ENCODE results near the gene TMC1.
A peak's percentile ranks its signal among the peaks of the same experiment; 100 is the strongest.
"Not testable (repeated sequence)": the region's sequence is repeated elsewhere in the genome, so short reads cannot be mapped to it uniquely, and the experiment has no call there.

TMC1 gene

DNA sequence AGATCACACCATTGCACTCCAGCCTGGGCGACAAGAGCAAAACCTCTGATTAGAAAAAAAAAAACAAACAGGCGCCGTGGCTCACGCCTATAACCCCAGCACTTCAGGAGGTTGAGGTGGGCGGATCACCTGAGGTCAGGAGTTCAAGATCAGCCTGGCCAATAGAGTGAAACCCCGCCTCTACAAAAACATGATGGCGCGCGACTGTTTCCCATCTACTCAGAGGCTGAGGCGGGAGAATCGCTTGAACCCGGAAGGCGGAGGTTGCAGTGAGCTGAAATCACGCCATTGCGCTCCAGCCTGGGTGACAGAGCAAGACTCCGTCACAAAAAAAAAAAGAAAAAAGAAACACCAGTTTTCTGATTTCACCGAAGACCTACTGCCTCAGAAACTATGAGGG is at the start of gene TMC1:
TSS of gene TMC1 (plus strand) at position 193 of the 400 bp plus-strand sequence. CDS start 127,041 bp downstream, outside the sequence.
- not testable (repeated sequence) for DNase-seq (ENCODE audit: low read depth)

DNA sequence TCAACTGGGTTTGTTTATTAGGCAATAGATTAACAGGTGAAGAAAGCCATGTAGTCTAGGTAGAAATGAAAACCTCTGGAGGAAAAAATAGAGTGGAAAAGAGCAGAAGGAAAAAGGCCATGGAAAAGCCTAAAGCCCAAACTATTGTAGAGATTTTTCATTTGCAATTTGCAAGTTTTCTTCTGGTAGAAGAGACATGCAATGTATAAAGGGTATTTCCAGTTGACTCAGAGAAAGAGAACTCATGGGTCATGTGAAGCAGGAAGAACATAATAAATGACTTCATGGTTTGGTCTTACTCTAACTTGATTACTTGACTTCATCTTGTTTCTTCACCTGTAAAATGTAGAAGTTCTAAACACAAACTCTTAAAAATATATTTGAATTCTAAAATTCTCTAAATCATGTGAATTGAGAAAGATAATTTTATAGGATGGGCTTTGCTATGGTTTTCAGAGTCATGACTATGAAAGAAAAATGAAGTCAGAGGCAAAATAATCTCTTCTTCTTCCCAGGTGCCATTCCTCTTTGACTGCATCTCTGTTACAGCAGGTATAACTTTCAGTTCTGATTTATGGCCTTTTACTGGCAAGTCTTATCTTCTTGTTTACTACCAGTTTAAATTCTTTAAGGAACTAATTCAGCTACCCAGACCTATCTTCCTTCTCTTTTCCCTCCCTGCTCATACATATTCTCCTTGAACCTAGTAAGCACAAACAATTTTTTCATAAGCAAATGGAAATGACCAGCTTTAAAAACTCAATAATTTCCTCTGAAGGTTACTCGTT is 47.7 kb upstream of the TMC1 start:
- DNase-seq (ENCODE audit: low read depth), result peak; percentile 90

DNA sequence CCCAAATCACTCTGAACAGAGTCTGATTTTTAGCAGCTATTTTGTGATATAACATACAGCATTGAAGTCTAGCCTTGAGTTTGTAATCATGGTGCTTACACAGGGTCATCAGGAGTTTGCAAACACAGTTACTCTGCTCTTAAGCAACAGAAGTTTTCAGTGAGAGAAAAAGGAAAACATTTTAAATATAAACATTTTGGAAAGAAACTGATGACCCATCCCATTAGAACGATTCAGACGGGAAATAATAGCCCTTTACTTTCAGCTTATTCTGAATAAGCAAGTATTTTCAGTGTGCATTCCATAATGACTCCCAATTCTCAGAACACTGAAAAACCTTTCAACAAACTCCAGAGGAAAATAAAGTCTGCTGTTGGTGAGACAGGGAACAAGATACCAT is 46.7 kb upstream of the TMC1 start:
- DNase-seq (ENCODE audit: low read depth), result peak; percentile 82

DNA sequence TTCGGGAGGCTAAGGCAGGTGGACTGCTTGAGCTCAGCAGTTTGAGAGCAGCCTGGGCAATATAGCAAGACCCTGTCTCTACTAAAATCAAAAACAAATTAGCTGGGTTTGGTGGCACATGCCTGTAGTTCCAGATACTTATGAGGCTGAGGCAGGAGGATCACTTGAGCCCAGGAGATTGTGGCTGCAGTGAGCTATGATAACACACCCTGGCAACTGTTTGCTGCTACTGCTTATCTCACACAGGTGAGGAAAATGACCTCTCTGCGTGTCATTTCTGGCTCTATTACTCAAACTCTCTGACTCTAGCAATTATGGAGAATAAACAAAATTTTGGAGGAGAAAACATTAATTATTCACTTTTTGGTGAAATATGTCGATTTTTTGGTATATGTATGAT is 45.3 kb upstream of the TMC1 start:
- DNase-seq (ENCODE audit: low read depth), result no peak

DNA sequence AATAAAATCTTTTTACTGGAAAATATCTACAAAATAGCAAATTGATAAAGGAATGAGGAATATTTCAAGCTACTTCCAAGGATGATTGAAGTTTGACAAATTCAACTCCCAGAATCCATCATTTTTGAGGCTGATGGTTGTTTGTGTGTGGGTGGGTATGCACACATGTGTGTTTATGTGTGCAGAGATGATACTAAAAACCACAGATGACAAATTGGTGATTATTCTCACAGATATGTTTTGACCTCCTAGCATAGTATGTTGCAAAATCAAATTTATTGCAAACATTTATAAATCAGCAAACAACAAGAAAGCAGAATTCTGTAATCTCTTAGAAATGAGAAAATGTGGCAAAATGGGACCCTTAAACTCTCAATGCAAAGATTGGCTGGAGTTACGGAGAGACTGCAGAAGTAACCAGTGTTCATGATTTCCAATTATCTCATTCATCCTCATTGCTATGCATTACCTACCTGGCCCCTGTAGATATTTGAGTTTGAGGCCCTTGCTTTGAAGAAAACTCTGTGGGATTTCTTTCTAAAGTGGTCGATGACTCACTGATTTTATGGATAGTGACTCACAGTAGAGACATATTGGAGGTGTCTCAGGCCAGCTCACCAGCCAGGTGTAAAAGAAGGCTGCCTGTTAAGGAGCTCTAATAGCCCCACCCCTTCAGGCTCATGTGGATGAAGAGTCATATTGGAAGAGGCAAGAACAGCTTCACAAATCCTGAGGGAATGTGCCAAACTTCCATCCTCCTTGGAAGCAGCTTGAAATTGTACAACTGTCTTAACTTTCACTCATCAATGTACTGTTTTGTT is 44.6 kb upstream of the TMC1 start:
- peak; percentile 80 for DNase-seq (ENCODE audit: low read depth)

DNA sequence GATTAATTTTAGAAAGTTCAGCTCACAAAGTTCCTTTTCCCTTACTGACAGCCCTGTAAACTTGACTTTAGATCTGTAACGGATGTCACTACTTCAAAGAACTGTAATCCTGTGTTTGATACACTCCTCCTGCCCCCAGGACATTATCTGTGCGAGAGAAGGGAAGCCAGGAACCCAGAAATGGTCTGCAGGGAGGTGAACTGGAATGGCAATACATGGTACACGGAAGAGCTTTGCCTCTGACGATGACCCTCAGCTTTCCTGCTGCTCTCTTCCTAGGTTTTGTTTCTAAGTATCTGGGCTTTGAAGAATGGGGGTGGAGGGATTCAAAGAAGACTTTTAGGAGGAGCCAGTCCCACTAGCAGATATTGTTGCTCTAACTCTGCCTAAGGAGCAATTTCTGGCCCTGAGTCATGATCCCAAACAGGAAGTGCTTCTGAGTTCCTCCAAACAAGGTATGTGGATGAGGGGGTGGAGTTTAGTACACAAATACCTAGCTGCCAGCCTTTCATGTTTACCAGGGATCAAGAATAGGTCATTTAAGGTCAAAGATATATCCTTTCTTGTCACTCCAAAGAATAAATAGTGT is 43.4 kb upstream of the TMC1 start:
- DNase-seq (ENCODE audit: low read depth), result peak; percentile 86

DNA sequence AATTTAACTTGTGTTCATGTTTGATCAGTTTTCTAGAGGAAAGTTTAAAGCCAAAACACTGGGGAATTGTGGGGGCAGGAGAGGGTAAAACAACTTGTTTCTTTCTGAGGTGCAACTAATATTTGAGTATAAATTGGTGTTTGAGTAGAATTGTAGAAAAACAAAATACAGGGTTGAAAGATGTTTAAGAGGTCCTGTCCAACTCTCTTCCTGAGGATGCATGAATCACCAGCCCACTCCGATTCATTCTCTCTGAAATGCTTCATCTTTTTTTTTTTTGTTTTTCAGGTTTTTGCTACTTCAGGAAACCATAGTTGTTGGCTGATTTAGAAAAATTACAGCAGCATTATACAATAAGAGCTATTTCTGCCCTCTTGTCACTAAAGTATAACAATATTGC is 42.4 kb upstream of the TMC1 start:
- DNase-seq (ENCODE audit: low read depth), result peak; percentile 69

DNA sequence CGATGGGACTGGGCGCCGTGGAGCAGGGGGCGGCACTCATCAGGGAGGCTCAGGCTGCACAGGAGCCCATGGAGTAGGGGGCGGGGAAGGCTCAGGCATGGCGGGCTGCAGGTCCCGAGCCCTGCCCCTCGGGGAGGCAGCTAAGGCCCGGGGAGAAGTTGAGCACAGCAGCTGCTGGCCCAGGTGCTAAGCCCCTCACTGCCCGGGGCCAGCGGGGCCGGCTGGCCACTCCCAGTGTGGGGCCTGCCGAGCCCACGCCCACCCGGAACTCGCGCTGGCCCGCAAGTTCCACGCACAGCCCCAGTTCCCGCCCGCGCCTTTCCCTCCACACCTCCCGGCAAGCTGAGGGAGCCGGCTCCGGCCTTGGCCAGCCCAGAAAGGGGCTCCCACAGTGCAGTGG is 41.1 kb upstream of the TMC1 start:
- not testable (repeated sequence) for DNase-seq (ENCODE audit: low read depth)

DNA sequence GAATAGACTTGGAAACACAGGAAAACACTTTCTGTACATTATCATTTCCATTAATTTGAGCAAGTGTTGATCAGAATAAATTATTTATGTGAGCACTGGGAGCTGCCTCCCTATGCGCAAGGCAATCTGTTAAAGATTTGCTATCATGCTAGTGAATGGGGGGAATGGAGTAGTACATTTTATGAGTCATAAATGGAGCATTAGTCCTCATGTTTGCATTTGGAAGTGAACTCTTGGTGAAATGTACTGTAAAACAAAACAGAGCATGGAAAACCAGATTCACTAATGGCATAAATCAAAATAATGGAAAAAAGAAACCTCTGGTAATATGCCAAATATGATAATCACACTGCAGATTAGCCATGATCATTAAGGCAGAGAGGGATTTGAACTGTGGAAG is 40.5 kb upstream of the TMC1 start:
- peak; percentile 57 for DNase-seq (ENCODE audit: low read depth)

DNA sequence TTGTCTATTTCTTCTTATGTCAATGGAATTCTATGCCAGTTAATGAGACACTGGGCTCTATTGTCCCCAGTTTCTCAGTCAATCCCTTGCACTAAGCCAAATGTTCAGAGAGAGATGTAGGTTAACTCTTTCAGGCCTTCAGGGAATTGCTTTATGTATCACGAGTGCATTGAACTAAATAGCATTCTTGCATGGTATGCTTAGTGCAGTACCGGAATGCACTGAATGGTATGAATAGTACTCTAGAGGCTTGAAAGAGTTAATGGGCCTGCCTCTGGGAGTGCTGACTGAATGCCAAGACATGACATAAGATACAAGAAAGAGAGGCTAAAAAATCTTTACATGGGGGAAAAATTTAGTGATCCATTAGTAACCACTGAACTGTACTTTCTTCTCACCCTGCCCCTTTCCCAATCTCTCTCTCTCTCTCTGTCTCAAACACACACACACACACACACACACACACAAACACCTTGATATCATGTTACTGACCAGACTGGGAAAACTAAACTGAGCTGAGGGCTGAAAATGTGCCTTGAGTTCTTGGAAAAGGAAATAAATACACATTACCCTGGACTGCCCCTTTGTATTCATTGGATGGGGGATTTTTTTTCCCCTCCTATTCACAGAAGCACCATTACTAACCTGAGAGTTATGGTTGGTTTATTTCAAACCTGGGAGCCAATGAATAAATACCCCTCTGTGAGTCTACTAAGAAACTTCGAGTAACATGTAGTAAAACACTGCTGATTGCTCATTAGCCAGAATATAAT is 35.4 kb upstream of the TMC1 start:
- peak; percentile 73 for DNase-seq (ENCODE audit: low read depth)

DNA sequence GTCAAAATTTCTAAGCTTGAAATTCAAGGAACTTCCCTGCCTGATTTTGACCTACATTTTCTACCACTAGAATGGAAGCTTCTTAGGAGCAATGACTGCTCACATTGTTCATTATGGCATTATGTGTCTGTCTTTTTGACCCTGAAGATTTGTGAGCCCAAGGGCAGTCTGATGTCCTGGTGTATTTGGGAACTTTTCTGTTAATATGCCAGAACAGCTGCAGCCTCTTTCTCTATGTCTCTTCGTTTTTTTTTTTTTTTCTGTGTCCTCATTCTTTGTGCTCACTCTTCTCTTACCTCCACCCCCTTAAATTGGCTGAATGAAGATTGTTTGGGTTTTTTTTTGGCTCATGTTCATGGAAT is 34.8 kb upstream of the TMC1 start:
- no peak for DNase-seq (ENCODE audit: low read depth)

DNA sequence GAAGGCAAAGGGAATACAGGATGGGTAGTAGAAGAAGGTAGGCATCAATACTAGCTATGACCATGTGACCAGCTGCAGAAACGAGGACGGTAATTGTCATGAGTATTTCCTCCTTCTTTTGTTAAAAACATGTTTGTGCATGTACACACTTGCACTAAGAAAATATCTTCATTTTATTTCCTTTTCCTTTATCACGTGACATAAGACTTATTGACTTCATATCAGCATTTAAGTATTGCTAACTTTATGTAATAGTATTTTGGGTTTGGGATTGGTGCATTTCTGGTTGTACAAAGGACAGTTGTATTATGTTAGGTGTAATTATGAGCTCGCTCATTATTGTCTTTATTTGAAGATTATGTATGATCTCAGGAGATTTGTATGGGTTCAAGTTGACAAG is 33.7 kb upstream of the TMC1 start:
- DNase-seq (ENCODE audit: low read depth), result not testable (repeated sequence)

DNA sequence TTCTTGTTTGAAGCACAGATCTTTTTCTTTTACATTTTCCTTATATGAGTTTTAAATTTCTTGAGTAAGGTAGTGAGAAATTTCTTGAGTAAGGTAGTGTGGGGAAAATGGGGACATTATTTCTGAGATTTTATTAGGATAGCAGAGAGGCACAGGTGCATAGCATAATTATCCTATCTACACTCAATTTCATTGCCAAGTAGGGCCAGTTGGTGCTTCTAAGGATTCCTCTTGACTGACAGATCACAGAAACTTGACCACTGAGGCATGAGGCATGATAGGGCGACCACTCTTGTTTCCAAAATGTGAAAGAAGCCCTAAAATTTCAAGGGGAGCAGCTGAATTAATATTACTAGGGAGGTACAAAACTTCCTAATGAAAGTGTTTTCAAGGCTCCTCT is 31.4 kb upstream of the TMC1 start:
- no peak for DNase-seq (ENCODE audit: low read depth)

DNA sequence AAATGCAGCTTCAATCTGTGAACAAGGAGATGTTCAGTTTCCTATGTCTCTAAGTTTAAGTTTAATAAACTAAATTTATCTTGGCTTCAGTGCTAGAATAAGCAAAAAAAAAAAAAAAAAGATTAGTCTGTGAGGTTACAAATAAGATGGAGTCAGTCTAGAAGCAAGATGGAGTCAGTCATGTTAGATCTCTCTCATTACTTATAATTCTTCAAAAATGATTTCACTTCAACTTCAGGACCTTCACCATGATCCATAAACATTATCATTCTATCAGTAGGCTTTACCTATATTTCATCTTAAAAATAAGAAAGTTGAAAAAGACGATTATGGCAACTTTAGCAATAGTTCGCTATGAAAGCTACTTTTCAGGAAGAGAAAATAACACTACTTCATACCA is 30.2 kb upstream of the TMC1 start:
- DNase-seq (ENCODE audit: low read depth), result no peak

DNA sequence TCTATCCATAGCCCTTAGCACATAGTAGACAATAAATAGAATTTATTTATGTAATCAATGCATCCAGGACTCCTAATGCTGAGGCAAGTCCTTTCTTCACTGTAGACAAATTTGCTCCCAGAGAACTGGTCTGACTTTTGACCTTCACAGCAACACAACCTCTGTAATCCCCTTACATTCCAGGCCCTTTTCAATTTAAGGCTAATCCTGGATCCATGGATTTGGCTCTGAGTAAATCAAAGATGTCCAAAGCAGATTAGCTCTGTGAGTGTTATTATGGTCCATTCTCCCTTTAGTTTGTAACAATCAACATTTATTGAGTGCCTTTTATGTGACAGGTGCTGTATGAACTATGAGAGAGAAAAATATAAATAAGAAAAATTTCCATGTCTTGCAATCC is 27.4 kb upstream of the TMC1 start:
- DNase-seq (ENCODE audit: low read depth), result no peak

DNA sequence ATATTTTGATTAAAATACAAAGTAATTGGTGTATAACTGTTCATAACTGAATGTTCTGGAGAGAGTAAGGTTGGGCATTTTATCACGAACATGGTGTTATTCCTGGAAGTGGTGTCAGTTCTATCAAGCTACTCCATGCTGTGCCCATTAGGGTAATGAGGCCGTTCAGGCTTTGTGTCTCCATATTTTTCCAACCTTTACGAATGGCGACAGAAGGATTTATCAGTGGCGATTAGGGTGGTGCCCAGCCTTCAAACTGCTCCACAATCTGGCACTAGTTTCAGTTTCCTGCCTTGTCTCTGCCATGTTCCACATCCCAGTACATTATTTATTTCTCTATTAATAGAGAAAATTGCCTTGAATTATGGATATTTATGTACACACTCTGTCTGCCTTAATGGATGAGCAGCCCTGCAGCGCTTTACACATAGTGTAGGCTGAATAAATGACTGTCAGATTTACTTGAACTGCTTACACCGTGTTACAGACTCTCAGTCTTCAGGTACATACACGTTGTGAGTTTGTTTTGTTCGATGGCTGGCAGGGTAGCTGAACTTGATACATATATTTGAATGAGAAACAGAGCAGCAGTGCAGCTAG is 23.9 kb upstream of the TMC1 start:
- no peak for DNase-seq (ENCODE audit: low read depth)

DNA sequence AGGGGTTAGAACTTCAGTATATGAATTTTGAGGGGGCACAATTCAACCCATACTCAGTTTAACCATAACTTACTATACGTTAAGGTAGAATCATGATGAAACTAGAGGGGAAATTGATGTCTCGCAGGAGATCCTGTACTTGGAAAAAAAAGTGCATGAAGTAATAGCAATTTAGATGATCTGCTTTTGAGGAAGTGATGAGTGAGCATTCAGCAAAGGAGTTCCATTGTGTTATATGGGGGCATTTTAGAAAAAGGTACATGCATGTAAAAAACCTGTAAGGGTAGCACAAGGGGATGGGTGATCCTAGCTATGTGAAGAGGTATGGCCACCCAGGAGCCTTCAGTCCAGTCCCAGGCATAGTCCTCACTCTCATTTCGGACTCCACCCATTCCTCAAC is 14.8 kb upstream of the TMC1 start:
- no peak for DNase-seq (ENCODE audit: low read depth)

DNA sequence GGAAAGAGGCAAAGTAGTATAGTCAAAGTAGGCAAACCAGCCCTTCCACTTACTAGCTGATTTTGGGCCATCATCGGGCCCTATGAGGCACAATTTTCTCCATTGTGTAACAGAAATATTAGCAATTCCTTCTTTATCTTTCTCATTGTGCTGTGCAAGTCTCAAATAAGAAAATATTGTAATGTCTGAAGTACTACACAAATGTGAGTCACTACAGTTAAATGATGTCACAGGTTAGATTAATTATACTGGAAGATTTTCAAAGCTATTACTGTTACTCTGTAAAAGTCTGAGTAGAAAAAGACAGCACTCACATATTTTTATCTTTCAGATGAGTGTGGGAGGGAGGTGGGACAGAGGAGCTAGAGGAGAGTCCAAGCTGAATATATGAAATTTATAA is 12.4 kb upstream of the TMC1 start:
- DNase-seq (ENCODE audit: low read depth), result peak; percentile 67

DNA sequence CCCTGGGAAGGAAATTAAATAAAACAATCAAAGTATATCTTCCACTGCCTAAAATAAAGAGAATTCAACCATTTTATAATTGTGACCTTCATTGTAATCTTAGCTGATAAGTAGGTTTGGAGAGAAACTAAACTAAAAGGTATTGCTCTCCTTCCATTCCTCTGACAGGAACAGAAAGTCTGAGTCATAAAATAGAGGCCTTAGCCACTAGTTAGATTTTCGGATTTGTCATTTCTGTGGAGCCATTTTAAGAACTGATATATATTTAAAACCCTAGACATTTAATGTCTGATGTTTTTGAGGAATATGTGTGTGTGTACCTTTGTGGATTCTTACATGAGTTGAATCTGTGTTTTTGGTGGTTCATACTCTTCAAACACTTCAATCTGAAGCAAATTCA is 11.8 kb upstream of the TMC1 start:
- peak; percentile 60 for DNase-seq (ENCODE audit: low read depth)

DNA sequence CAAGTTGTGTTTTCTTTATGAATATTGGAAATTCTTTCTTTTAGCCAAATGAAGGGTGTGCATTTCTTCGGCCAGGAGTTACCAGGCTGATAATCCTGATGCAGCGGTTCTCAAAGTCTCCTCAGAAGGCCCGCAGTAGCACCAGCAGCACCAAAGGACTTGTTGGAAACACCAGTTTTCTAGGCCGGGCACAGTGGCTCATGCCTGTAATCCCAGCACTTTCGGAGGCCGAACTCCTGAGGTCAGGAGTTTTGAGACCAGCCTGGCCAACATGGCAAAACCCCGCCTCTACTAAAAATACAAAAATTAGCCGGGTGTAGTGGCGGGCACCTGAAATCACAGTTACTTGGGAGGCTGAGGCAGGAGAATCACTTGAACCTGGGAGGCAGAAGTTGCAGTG is 397 bp upstream of the TMC1 start:
- DNase-seq (ENCODE audit: low read depth), result not testable (repeated sequence)

DNA sequence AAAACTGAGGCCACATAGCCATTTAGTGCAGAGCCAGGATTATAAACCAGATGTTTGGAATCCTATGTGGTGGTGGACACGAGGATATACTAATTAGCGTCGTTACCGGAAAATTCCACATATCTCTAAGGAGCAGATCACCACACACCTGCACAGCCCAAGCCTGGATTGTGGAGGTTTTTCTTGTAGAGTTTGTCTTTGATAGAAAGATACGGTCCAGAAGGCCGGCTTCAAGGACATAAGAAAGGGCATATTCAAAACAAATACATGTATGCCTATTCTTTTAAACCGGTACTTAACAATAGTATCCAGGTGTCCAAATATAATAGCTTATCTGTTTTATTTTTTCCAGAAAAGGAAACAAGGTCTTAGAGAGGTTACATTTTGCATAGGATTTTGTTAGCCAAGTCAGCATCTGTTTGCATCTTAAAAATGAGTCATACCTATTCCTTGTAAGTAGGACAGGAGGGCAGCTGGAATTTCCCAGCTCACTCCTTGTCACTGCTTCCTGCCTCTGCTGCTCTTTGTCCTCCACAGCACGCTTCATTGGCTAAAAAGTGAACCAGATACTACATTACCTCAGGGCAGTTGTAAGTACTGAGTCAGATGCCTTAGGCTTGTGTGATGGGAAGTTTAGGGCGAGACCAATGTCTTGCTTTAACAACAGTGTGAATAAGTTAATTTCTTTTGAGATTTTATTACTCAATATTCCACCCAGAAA is 3.6 kb downstream of the TMC1 start:
- peak; percentile 98 for DNase-seq (ENCODE audit: low read depth)
